ENCODE results near the gene CFAP97D2.

GRCh38 chr13:114167426-114167825 lies 11.6 kb upstream of the CFAP97D2 start:
- TF ChIP-seq YY1 (IDR thresholded peaks at IDR 0.05; ENCODE audit: insufficient read depth, insufficient read length), result no peak
- TF ChIP-seq ZNF274 (IDR thresholded peaks at IDR 0.05; ENCODE audit: low read depth, low read length), result no peak
- no peak for TF ChIP-seq SUZ12 (IDR thresholded peaks at IDR 0.05; ENCODE audit: extremely low read depth, insufficient read depth, insufficient read length)
